Uterus (tissue), 2 donors: Measurements from ENCODE around the gene TM9SF1.

Experiments
- CTCF ChIP-seq, 4 experiments: fragments of 200-600 bp in 2 of 4; fragments of 450-650 bp in 2 of 4; sonication (generic) in 2 of 4; IDR thresholded peaks; one replicate each; pipeline ENCODE4 v1.5.1; 2016 to 2019; ENCODE audit warnings: antibody characterized with exemption in 4 of 4, mild to moderate bottlenecking in 2 of 4, moderate library complexity in 1 of 4
- POLR2A ChIP-seq, 2 donors: fragments of 450-650 bp; IDR thresholded peaks; one replicate each; pipeline ENCODE4 v1.6.1; 2016; ENCODE audit warnings: antibody characterized with exemption in 2 of 2, mild to moderate bottlenecking in 1 of 2, moderate library complexity in 1 of 2

DNA sequence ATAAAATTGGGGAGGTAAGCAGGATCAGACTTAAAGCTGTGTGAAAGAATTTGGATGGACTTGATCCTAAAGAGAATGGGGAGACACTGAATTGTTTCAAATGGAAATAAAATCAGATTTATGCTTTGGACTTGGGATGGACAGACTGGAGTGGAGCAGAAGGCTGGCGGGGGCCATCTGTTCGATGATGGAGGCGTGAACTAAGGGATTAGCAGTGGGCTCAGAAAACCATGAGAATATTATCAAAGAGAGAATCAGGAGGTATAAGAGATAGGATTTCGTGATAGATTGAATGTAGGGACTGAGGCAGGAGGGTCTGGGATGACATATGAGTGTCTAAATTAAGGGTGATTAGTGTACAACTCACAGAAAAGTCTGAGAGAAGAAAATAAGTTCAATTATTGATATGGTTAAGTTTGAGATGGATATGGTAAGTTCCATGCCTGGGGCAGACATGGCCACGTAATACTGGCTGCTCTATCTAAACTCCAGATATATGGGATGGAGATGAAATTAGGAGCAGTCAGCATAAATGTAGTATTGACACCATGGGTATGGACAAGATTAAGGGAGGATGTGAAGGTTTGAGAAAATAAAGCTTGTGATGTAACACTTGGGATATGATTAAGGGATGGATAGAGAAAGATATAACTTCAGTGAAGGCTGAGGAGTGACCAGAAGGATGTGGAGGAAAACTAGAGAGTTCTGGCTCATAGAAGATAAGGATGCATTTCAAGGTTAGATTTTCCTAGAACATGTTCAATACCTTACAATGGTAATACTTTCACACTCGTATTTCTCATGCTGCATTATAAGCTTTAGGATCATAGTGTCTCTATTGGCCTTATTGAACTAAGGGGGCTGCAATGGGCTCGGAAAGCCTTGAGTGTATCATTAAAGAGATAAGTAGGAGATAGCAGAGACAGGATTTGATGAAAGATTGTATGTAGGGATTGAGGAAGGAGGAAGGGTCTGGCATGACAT, 9.2 kb upstream of the TM9SF1 start:
- TF ChIP-seq CTCF (IDR thresholded peaks at IDR 0.05) = no peak
- no peak for TF ChIP-seq POLR2A (IDR thresholded peaks at IDR 0.05)
